Putamen (tissue), 1 donor: ENCODE measurements around the gene PEX11B.

Source experiments
- DNase-seq: peaks from one replicate; pipeline ENCODE4 v3.0.0-alpha.2; 2016; ENCODE audit warnings: low spot score

Gene PEX11B

GRCh38 chr1:145906954-145907753 lies 11.4 kb downstream of the PEX11B start:
- no peak for DNase-seq

DNA sequence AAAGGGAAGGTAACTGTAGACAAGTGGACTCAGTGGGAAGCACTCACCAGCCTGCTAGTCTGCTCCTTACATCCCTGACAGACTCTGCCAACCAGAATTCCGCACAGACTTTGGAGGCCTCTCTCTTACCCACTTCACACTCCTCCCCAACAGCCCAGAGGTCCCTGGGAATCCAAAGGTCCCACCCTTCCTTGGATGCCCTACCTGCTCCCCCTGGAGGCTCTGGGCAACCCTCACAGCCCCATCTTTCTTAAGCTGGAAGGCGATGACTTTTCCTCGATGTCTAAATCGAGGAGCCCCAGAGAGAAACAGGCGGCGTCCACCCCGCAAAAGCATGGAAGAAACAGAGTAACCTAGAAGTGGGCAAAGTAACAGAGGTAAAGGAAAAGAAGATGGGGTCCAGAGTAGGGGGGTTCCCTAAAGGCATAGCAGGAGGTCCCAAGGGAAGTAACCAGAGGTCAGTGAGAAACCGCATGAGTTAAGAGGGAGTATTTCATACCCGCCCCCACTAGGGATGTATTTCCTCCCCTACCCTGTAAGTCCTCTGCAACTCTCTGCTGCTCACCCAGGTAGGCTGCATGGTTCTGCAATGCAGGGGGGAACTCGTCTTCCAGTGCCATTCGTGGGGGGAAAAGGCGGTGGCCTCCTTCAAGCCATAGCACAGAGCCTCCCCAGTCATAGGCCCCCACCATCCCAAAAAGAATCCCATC lies 17.1 kb downstream of the PEX11B start:
- DNase-seq = no peak

DNA sequence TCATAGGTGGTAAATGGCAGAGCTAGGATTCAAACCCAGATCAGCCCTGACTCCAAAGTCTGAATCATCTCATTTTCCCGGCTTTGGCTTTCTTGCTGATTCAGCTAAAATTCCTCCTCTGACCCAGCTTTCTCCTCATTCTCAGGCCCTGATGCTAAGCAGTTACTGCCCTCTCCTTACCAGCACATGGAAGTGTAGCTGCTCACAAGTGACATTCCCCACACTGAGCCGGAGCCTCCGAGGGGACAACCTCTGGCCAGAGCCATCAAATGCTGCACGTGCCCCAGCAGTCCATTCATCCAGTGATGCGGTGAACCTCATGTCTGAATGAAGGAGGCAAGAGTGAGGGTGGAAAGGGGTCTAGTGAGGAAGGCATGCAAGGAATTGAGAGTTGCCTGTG lies 19.8 kb downstream of the PEX11B start:
- DNase-seq = no peak

DNA sequence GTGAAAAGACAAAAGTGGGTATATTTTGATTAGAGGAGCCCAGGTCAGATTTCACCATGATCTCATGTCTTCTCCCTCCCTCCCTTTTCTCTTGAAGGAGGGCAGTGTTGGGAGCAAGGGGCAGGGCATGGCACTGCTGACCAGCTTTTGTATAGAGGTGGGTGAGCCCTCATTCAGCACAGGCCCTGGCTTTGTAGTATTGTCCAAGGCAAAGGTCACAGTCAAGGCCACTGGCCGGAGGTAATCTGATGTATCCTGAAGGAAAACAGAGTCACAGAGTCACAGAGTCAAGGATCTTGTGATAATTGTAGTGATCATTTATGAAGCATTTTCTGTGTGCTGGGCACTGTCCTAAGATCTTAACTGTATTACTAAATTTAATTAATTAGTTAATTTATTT lies 20.5 kb downstream of the PEX11B start:
- no peak for DNase-seq

- DNase-seq = no peak
Measured at GRCh38 chr1:145895471-145895870, 23.0 kb downstream of the PEX11B start.

DNA sequence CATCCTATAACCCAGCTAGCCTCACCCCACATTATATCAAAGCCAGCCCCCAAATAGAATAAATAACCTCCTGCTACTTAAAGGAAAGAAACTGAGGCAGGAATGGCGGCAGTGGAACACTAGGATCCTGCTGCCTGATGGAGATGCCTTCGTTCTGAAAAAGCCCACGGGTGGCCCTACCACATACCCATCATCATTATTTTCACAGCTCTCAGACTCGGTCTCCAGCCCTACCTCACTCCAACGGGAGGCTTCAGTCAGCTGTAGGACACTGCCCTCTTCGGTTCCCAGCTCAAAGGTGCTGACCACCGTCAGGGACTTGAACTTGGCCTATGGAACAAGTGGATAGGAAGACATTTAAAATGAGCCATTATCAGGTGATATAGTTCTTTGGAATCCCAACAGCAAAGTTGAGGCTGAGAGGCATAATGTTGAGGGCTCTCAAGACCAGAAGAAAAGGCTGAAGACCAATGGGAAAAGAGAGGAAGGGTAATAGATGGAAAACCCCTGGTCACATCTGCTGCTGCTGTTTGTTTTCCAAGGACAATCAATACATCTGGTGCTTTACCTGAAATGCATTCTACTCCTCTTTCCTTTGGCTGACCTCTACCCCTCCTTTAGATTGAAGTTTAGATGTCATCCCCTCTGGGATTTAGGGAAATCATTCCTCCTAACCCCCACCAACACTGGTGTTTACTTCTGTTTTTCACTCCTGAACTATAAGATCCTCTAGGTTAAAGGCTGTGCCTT lies 25.0 kb downstream of the PEX11B start:
- DNase-seq = no peak

- no peak for DNase-seq
Measured at GRCh38 chr1:145892486-145893087, 25.9 kb downstream of the PEX11B start.

- peak; percentile 84 for DNase-seq
Measured at GRCh38 chr1:145891587-145892485, 26.7 kb downstream of the PEX11B start.

DNA sequence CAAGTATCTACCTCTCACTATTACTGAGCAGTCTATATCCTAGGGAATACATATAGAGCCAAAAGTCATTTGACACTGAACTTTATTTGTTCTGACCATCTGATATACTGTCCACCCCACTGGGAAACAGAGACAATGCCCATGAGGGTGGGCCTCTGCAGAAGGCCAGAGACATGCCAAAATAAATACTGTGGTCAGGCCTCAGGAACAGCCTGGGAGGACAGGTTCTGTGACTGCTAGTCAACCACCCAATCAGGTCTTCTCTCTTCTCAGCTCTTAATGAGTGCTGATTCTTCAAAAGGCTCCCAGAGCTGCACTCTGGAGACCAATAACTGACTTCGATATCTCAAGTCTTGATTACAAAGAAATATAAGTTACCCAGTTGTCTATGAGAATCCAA lies 27.4 kb downstream of the PEX11B start:
- DNase-seq = no peak

- no peak for DNase-seq
Measured at GRCh38 chr1:145889722-145890121, 28.8 kb downstream of the PEX11B start.

- DNase-seq = no peak
Measured at GRCh38 chr1:145887631-145888030, 30.9 kb downstream of the PEX11B start.

DNA sequence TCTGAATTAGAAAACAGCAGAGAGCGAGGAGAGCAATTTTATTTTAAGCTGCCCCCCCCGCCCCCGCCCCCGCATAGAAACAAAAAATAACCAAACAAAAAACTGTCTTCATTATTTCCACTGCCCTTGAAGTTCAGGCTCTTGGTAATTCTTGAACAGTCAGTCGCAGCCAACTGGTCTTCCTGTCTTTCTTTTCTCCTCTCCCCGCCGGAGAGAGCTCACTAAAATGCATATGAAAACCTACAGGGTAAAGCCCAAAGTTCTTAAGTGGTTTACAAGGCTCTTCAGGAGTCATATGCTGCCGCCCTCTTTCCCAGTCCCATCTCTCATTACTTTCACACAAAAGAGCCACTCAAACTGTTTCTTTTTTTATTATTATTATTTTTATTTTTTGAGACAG lies 31.7 kb downstream of the PEX11B start:
- no peak for DNase-seq

DNA sequence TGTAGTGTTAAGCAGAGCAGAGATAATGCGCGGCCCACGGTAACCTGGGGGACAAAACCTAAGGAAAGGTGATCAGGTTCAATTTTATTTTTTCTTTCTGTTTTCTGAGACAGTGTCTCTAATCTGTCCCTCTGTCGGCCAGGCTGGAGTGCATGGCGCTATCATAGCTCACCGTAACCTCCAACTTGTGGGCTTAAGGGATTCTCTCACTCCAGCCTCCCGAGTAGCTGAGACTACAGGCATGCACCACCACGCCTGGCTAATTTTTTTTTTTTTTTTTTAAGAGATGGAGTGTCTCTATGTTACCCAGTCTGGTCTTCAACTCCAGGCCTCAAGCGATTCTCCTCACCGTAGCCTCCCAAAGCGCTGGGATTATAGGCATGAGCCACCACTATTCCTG lies 32.1 kb downstream of the PEX11B start:
- DNase-seq = no peak

- DNase-seq = peak; percentile 73
Measured at GRCh38 chr1:145885738-145886287, 32.7 kb downstream of the PEX11B start, which contains the start of gene ANKRD35. ANKRD35 (minus strand) TSS chr1:145885866; CDS start chr1:145885758, 108 bp downstream.

DNA sequence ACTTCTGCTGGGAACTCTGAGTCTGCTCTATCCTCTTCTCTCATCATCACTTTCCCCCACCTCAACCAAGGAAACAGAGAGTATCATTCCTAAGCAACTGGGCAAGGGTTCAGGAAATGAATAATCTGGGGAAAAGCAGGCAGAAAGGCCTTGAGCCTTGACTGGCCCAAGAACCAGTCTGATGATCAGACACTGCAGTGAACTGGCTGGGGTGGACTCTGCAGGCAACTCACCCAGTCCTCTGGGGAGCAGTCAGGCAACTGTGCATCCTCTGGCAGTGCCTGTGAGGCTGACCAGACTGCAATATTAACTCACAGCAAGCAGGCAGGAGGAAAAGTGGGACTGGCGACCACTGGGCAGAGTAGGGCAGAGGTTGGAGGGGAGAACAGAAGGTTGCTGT lies 33.8 kb downstream of the PEX11B start:
- no peak for DNase-seq

DNA sequence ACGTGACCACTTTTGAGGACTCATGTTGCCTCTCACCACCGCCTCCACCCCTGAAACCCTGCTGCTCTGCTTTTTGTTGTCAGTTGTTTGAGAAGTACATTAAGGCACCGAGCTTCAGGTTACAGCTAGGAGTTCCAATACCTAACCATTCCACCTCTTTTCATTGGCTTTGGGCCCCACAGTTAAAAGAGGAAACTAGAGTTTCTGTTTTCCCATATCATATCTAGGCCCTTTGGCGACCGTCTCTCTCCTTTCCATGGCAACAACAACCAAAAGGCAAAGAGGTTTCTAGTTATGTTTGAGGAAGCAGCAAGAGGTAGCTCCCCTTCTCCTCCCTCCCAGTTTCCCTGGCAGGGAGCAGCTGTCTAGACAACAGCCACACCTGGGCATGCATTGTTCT lies 38.7 kb downstream of the PEX11B start:
- no peak for DNase-seq

GRCh38 chr1:145878724-145879123 lies 39.8 kb downstream of the PEX11B start:
- DNase-seq = no peak

DNA sequence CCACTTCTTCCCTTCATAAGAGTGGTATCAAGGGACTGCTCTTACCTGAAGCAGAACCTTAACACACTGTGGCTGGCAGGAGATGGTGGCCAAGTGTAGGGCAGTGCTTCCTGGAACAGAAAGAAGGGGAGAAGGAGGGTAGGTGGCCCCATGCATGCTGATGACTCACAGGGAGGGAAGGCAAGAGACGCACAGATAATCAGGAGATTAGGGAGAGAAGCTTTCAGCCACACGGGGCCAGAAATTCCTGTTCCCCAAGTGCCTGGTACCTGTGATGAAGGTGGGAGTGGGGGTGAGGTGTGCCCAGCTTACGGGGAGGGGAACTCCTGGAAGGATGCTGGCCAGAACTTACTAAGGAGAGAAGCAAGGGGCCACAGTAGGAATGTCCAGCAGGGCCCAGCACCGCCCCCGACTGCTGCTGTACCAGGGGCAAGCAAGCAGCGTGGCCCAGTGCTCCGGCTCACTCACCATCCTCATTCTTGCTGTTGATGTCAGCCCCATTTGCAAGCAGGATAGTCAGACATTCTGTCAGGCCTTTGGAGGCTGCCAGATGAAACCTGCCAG lies 40.5 kb downstream of the PEX11B start:
- no peak for DNase-seq

DNA sequence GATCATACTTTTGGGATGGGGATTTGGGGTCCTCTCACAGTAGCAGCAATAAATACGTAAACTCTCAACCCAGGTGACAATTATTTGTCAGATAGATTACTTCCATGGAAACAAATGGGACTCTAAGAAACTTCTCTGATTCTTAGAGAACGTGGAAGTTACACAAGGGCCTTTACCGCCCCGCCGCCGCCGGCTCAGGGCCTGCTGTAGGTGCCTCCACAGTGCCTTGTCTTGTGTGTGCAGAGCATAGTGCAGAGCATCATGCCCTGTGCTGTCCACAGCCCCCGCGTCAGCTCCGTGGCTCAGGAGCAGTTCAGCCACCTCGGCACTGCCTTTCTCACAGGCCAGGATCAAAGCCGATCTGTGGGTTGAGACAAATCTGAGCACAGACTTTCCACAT lies 43.9 kb downstream of the PEX11B start:
- DNase-seq = no peak
